WTC11 (cell line): ENCODE measurements around the gene PYHIN1. TPM values are rescaled to one million over a fixed set of nuclear protein-coding genes. Genes with fewer than 3 reads are reported as not detected.

Experiments used
- ATAC-seq: fragments of 200-7000 bp; cut with Tn5 transposase; 2 replicates; pipeline ENCODE4 v1.10.0; 2021; ENCODE audit warnings: mild to moderate bottlenecking, moderate library complexity
- CTCF ChIA-PET: fragments of 300-600 bp; sonication (Branson Sonifier 250); formaldehyde crosslinking; loops from one replicate; lab custom pipeline; 2021; ENCODE audit warnings: antibody characterized with exemption; lab: Charles Lee
- POLR2A ChIA-PET: fragments of 350-600 bp; sonication (Branson Sonifier 250); formaldehyde crosslinking; loops from one replicate; lab custom pipeline; 2021; ENCODE audit warnings: antibody characterized with exemption; lab: Charles Lee
- DNase-seq: peaks from one replicate; pipeline ENCODE4 v3.0.0; 2021; ENCODE audit warnings: low spot score
- H3K27ac Mint-ChIP-seq: 2 replicates; pipeline ENCODE4 v1.8.0; 2021; ENCODE audit warnings: mixed read lengths
- H3K27me3 Mint-ChIP-seq: 2 replicates; pipeline ENCODE4 v1.8.0; 2021; ENCODE audit warnings: low read depth, mild to moderate bottlenecking, moderate library complexity, mixed read lengths
- H3K36me3 Mint-ChIP-seq: 2 replicates; pipeline ENCODE4 v1.8.0; 2021; ENCODE audit warnings: mixed read lengths
- H3K4me1 Mint-ChIP-seq: 2 replicates; pipeline ENCODE4 v1.8.0; 2022; ENCODE audit warnings: mixed read lengths
- H3K4me3 Mint-ChIP-seq: 2 replicates; pipeline ENCODE4 v1.8.0; 2021; ENCODE audit warnings: mild to moderate bottlenecking, moderate library complexity, mixed read lengths
- H3K9me3 Mint-ChIP-seq: 2 replicates; pipeline ENCODE4 v1.8.0; 2021; ENCODE audit warnings: mixed read lengths
- AR ChIP-seq: fragments of 250-450 bp; sonication (Bioruptor Pico); IDR thresholded peaks from 2 replicates; pipeline ENCODE4 v1.9.0; 2021; ENCODE audit warnings: mild to moderate bottlenecking
- ARID4B ChIP-seq: sonication (generic); formaldehyde crosslinking; IDR thresholded peaks from 2 replicates; pipeline ENCODE4 v1.8.0; 2023; ENCODE audit warnings: missing genetic modification reagents, mild to moderate bottlenecking, borderline replicate concordance
- ATF3 ChIP-seq: sonication (generic); formaldehyde crosslinking; conservative IDR thresholded peaks from 2 replicates; pipeline ENCODE4 v1.8.1; 2022; ENCODE audit warnings: mild to moderate bottlenecking, missing genetic modification reagents
- CDX4 ChIP-seq: fragments of 250-450 bp; sonication (Bioruptor Pico); IDR thresholded peaks from 2 replicates; pipeline ENCODE4 v1.9.0; 2021; ENCODE audit warnings: moderate library complexity, mild to moderate bottlenecking, inconsistent platforms, borderline replicate concordance
- E2F4 ChIP-seq: sonication (generic); formaldehyde crosslinking; IDR thresholded peaks from 2 replicates; pipeline ENCODE4 v1.8.1; 2022; ENCODE audit warnings: low read depth, mild to moderate bottlenecking, moderate library complexity, missing genetic modification reagents, borderline replicate concordance
- ETV6 ChIP-seq: sonication (generic); formaldehyde crosslinking; IDR thresholded peaks from 2 replicates; pipeline ENCODE4 v1.8.1; 2022; ENCODE audit warnings: mild to moderate bottlenecking, missing genetic modification reagents
- GTF2I ChIP-seq: fragments of 250-450 bp; sonication (Bioruptor Pico); conservative IDR thresholded peaks from 2 replicates; pipeline ENCODE4 v1.4.0; 2021; ENCODE audit warnings: mild to moderate bottlenecking
- HMGXB4 ChIP-seq: sonication (generic); formaldehyde crosslinking; IDR thresholded peaks from 2 replicates; pipeline ENCODE4 v1.8.1; 2023; ENCODE audit warnings: mild to moderate bottlenecking, moderate library complexity, missing genetic modification reagents
- IRF2 ChIP-seq: sonication (generic); formaldehyde crosslinking; IDR thresholded peaks from 2 replicates; pipeline ENCODE4 v1.8.0; 2022; ENCODE audit warnings: low read depth, missing genetic modification reagents, borderline replicate concordance
- NFE2L1 ChIP-seq: sonication (generic); formaldehyde crosslinking; IDR thresholded peaks from 2 replicates; pipeline ENCODE4 v1.8.1; 2023; ENCODE audit warnings: missing genetic modification reagents
- PRRX2 ChIP-seq: fragments of 250-450 bp; sonication (Bioruptor Pico); IDR thresholded peaks from 2 replicates; pipeline ENCODE4 v1.8.0; 2021; ENCODE audit warnings: mild to moderate bottlenecking
- RELA ChIP-seq: sonication (generic); formaldehyde crosslinking; IDR thresholded peaks from 2 replicates; pipeline ENCODE4 v1.8.1; 2022; ENCODE audit warnings: missing genetic modification reagents, mild to moderate bottlenecking, borderline replicate concordance
- STAT6 ChIP-seq: sonication (generic); formaldehyde crosslinking; conservative IDR thresholded peaks from 2 replicates; pipeline ENCODE4 v1.8.1; 2023; ENCODE audit warnings: mild to moderate bottlenecking, low read depth, missing genetic modification reagents, moderate library complexity
- TCF7 ChIP-seq: sonication (generic); formaldehyde crosslinking; IDR thresholded peaks from 2 replicates; pipeline ENCODE4 v1.8.0; 2022; ENCODE audit warnings: mild to moderate bottlenecking, low read depth, missing genetic modification reagents, moderate library complexity
- USF2 ChIP-seq: sonication (generic); formaldehyde crosslinking; IDR thresholded peaks from 2 replicates; pipeline ENCODE4 v1.8.1; 2023; ENCODE audit warnings: mild to moderate bottlenecking, missing genetic modification reagents, moderate library complexity
- ZMAT4 ChIP-seq: fragments of 250-450 bp; sonication (Bioruptor Pico); IDR thresholded peaks from 2 replicates; pipeline ENCODE4 v1.9.0; 2021; ENCODE audit warnings: mild to moderate bottlenecking
- ZNF219 ChIP-seq: sonication (generic); formaldehyde crosslinking; IDR thresholded peaks from 2 replicates; pipeline ENCODE4 v1.8.0; 2023; ENCODE audit warnings: missing genetic modification reagents, mild to moderate bottlenecking, borderline replicate concordance
- total RNA-seq: library from RNA; stranded (reverse); gene quantifications from 3 replicates; pipeline ENCODE4 v1.2.3, GENCODE V29; 2021

The PYHIN1 gene
- total RNA-seq, 1 experiment from 2014 or later, result not detected

- TF ChIP-seq NFE2L1 (CRISPR knock-in tag) (no peak), STAT6 (CRISPR knock-in tag) (no peak), E2F4 (CRISPR knock-in tag) (no peak), GTF2I (CRISPR knock-in tag) (no peak), ZMAT4 (no peak), HMGXB4 (CRISPR knock-in tag) (no peak), USF2 (CRISPR knock-in tag) (no peak), PRRX2 (CRISPR knock-in tag) (no peak), CDX4 (CRISPR knock-in tag) (no peak), RELA (no peak)
- Mint-ChIP-seq H3K27me3 (peaks cover 36% of the 10 kb centered on the region), H3K9me3 (peaks cover 8% of the 10 kb centered on the region), H3K4me1 (peaks cover 7% of the 10 kb centered on the region), H3K27ac (no peak overlapping the region), H3K36me3 (no peaks in the 10 kb centered on the region), H3K4me3 (no peak overlapping the region)
- CTCF ChIA-PET, result no interaction called here
- no peak for DNase-seq
- ATAC-seq, result no peak
- POLR2A ChIA-PET, result no interaction called here
Measured at GRCh38 chr1:158943059-158943458, 11.7 kb downstream of the PYHIN1 start.

- Mint-ChIP-seq H3K4me3 (no peak overlapping the region), H3K36me3 (no peaks in the 10 kb centered on the region), H3K9me3 (peaks cover 13% of the 10 kb centered on the region), H3K4me1 (peaks cover 7% of the 10 kb centered on the region), H3K27me3 (peaks cover 56% of the 10 kb centered on the region), H3K27ac (no peak overlapping the region)
- CTCF ChIA-PET, result no interaction called here
- ATAC-seq (peak; percentile 60), DNase-seq (no peak)
- POLR2A ChIA-PET, result no interaction called here
- TF ChIP-seq AR (CRISPR knock-in tag), result no peak
- no peak for TF ChIP-seq ZNF219 (CRISPR knock-in tag)
- no peak for TF ChIP-seq ETV6
- TF ChIP-seq TCF7 (CRISPR knock-in tag), result no peak
- TF ChIP-seq IRF2 (CRISPR knock-in tag), result no peak
- no peak for TF ChIP-seq ATF3 (CRISPR knock-in tag)
- TF ChIP-seq ARID4B (CRISPR knock-in tag), result no peak
Measured at GRCh38 chr1:158945061-158945460, 13.7 kb downstream of the PYHIN1 start.
